Subcutaneous adipose tissue (tissue), 4 donors: Measurements from ENCODE around the gene IL18R1. TPM values are rescaled to one million over a fixed set of nuclear protein-coding genes. Genes with fewer than 3 reads are reported as not detected.

ENCODE experiments used
- total RNA-seq, 4 donors: library from RNA; depleted of rRNA; stranded (reverse); fragments of >200 nt; gene quantifications; one replicate each; pipeline ENCODE4 v1.1.0, GENCODE V29; 2016
- TF ChIP-seq, protein P1 (sequence below): fragments of 450-650 bp; IDR thresholded peaks from one replicate; pipeline ENCODE4 v1.5.1; 2016; ENCODE audit warnings: low read depth, mild to moderate bottlenecking, control low read depth, antibody characterized with exemption, moderate library complexity

The IL18R1 gene
- total RNA-seq, 4 donors from 2014 or later, result 12.6 to 24.9 (median 21.2) TPM

DNA sequence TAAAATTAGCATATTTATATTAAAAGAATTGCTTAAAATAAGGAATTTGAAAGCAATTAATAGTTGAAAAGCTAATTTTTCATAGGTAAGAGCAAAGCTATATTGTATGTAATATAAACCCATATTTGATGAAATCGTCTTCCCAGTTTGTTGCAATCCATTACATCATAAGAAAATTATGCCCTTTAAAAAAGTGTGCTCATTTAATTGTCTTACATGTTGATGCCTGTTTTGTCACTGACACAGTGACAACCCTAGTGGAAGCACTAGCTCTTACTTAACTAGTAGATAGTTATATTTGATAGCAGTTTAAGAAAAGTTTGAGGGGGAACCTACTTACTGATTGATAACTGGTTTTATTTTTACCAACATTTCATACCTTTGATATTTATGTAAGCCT is 37.3 kb downstream of the IL18R1 start:
- TF ChIP-seq, protein P1, sequence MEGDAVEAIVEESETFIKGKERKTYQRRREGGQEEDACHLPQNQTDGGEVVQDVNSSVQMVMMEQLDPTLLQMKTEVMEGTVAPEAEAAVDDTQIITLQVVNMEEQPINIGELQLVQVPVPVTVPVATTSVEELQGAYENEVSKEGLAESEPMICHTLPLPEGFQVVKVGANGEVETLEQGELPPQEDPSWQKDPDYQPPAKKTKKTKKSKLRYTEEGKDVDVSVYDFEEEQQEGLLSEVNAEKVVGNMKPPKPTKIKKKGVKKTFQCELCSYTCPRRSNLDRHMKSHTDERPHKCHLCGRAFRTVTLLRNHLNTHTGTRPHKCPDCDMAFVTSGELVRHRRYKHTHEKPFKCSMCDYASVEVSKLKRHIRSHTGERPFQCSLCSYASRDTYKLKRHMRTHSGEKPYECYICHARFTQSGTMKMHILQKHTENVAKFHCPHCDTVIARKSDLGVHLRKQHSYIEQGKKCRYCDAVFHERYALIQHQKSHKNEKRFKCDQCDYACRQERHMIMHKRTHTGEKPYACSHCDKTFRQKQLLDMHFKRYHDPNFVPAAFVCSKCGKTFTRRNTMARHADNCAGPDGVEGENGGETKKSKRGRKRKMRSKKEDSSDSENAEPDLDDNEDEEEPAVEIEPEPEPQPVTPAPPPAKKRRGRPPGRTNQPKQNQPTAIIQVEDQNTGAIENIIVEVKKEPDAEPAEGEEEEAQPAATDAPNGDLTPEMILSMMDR, result no peak

DNA sequence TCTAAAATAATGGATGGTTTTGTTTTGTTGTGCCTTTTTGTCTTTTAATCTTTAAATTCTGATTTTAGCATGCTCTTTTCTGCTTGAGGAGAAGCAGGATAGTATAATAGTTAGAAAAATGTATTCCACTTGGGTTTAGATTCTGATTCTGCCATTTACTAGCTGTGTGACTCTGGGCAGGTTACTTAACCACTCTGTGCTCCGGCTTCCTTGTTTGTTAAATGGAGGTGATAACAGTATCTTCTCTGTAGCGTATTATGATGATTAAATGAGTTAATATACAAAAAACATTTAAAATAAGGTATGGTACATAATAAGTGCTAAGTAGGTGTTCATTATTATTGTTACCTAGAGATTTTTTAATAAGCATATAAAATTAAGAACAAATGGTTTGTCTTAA is 40.4 kb downstream of the IL18R1 start:
- TF ChIP-seq, protein P1, result no peak

DNA sequence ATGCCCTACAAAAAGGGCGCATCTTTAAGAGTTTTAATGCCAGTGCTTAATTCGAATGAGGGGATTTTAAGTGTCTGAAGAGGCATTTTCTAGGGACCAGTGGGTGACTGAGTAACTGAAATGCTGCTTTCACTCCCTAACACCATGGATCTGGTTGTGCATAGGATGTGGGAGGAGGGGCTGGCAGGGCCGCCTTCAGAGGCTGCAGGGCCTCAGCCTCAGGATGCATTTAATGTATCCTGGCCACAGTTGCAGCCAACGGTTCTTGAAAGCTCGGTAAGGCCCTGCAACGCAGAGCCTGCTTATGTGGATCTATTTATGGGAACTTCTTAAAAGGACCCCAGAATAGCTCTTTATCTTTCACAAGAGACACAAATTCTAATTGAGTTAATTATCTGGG is 41.6 kb downstream of the IL18R1 start:
- TF ChIP-seq, protein P1, result no peak

DNA sequence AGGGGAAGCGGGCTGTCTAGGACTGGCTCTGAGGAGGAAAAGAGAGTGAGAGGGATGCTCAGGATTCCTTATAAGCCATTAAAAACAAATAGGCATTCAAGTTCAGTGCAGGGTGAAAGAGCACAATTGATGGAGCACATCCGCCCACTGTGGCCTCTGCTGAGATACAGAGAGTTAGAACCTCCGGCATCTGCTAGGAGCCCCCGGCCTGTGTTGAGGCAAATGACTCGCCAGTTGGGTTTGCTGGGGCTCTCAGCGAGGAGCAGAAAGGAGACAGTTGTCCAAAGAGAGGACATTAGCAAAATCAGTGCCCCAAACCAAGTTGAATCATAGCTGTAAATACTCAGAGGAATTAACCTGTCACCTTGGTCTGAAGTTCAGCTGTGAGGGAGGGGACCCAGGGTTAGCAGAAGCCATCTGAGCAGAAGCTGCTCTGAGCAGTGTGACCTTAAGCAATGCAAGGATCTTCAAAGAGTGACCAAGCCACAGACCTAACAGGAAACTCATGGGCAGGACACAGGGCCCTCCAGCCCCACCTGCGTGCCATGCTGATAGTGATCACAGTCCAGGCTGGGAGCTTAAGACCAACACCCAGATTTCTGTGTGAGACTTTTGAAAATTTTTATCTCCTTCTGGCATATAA is 44.0 kb downstream of the IL18R1 start:
- TF ChIP-seq, protein P1, result no peak

DNA sequence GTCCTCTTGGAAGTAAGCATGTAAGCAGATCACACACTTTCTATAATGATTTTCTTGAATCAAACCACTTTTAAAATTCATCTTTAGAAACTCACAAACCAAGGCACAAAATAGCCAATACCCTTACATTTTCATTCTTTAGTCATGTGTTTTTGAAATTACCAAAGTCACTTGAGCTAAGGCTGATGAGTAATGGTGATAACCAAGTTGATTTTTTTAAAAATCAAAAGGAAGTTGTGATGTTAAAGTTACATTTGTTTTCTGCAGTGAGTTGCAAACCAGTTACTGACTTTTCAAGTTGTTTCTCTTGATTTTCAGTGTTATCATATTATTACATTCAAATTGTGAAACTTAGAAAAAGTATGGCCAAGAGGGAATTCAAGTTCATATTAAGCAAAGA is 45.9 kb downstream of the IL18R1 start:
- TF ChIP-seq, protein P1, result no peak

DNA sequence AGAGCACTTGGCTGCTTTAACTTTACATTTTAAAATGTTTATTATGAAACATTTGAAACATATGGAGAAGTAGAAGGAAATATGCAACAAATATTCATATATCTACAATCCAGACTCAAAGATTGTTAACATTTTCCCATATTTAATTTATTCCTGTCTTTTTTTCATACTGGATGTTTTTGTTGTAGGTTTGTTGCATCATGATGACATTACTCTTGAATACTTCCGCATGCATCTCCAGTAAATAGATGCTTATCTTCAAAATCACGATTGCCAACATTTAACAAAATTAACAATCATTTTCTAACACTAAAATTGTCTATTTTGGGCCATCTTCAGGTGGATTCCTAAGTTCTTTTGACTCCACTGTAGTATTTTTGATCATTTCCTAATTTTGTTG is 46.3 kb downstream of the IL18R1 start:
- TF ChIP-seq, protein P1, result no peak

DNA sequence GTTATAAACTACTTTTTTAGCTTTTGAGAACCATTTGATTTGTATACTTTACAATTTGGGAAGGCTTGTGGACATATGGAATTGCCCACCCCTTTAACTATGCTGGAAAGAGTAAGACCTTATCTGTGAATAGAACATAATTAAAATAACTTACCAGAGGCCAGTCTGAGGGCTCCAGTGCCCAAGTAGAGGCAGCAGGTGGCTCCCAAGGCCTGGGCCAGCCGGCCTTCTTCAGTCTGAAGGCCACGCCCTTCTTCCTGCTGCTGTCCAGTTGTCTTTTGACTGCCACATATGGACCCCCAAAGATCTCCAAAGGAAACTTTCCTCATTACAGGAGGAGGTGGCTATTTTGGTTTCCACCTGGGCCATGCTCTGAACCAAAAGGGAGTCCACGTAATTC is 55.4 kb downstream of the IL18R1 start:
- TF ChIP-seq, protein P1, result no peak
